ENCODE measurements around the gene SLC35B4.

The SLC35B4 gene

GRCh38 chr7:134330974-134331373, 14.2 kb upstream of the SLC35B4 start (continued):
- no peak for TF ChIP-seq PATZ1 (CRISPR knock-in tag; IDR thresholded peaks at IDR 0.05; ENCODE audit: borderline replicate concordance)
- TF ChIP-seq ARNTL (CRISPR knock-in tag; IDR thresholded peaks at IDR 0.05; ENCODE audit: borderline replicate concordance, low read depth), result no peak
- TF ChIP-seq BACH2 (CRISPR knock-in tag; IDR thresholded peaks at IDR 0.05; ENCODE audit: borderline replicate concordance), result no peak
- TF ChIP-seq CSDC2 (CRISPR knock-in tag; IDR thresholded peaks at IDR 0.05), result no peak
- TF ChIP-seq PPARA (CRISPR knock-in tag; IDR thresholded peaks at IDR 0.05; ENCODE audit: borderline replicate concordance), result no peak
- TF ChIP-seq RARB (CRISPR knock-in tag; IDR thresholded peaks at IDR 0.05), result no peak
- no peak for TF ChIP-seq OSR1 (CRISPR knock-in tag; IDR thresholded peaks at IDR 0.05)
- no peak for TF ChIP-seq CREB5 (CRISPR knock-in tag; IDR thresholded peaks at IDR 0.05; ENCODE audit: low read depth)
- no peak for TF ChIP-seq ZNF8 (CRISPR knock-in tag; IDR thresholded peaks at IDR 0.05)

- ATAC-seq, result no peak
Observed at GRCh38 chr7:134329614-134330346, 13.1 kb upstream of the SLC35B4 start.

GRCh38 chr7:134328900-134329299, 12.2 kb upstream of the SLC35B4 start:
- TF ChIP-seq GLIS3 (CRISPR knock-in tag; IDR thresholded peaks at IDR 0.05) (no peak), ISL1 (CRISPR knock-in tag; IDR thresholded peaks at IDR 0.05) (no peak), PATZ1 (CRISPR knock-in tag; IDR thresholded peaks at IDR 0.05; ENCODE audit: borderline replicate concordance) (no peak), POU6F1 (CRISPR knock-in tag; IDR thresholded peaks at IDR 0.05; ENCODE audit: borderline replicate concordance, low read depth) (no peak), OSR1 (CRISPR knock-in tag; IDR thresholded peaks at IDR 0.05) (no peak), ZFP3 (CRISPR knock-in tag; IDR thresholded peaks at IDR 0.05) (no peak), RARB (CRISPR knock-in tag; IDR thresholded peaks at IDR 0.05) (no peak), ZFP30 (CRISPR knock-in tag; IDR thresholded peaks at IDR 0.05) (no peak), ARNTL (CRISPR knock-in tag; IDR thresholded peaks at IDR 0.05; ENCODE audit: borderline replicate concordance, low read depth) (no peak), SNAI2 (CRISPR knock-in tag; IDR thresholded peaks at IDR 0.05) (no peak), PPARA (CRISPR knock-in tag; IDR thresholded peaks at IDR 0.05; ENCODE audit: borderline replicate concordance) (no peak), BACH2 (CRISPR knock-in tag; IDR thresholded peaks at IDR 0.05; ENCODE audit: borderline replicate concordance) (no peak), ZNF8 (CRISPR knock-in tag; IDR thresholded peaks at IDR 0.05) (no peak), ZNF70 (CRISPR knock-in tag; IDR thresholded peaks at IDR 0.05) (no peak), CSRNP3 (CRISPR knock-in tag; IDR thresholded peaks at IDR 0.05) (no peak), CSDC2 (CRISPR knock-in tag; IDR thresholded peaks at IDR 0.05) (no peak), CREB5 (CRISPR knock-in tag; IDR thresholded peaks at IDR 0.05; ENCODE audit: low read depth) (no peak), ZC3H10 (CRISPR knock-in tag; IDR thresholded peaks at IDR 0.05) (no peak)
- no peak for ATAC-seq

More at GRCh38 chr7:134329614-134330346, 13.1 kb upstream of the SLC35B4 start:
- TF ChIP-seq ISL1 (CRISPR knock-in tag; IDR thresholded peaks at IDR 0.05) (no peak), ARNTL (CRISPR knock-in tag; IDR thresholded peaks at IDR 0.05; ENCODE audit: borderline replicate concordance, low read depth) (no peak), ZC3H10 (CRISPR knock-in tag; IDR thresholded peaks at IDR 0.05) (no peak), ZFP3 (CRISPR knock-in tag; IDR thresholded peaks at IDR 0.05) (no peak), ESRRG (CRISPR knock-in tag; IDR thresholded peaks at IDR 0.05) (no peak), ZNF565 (CRISPR knock-in tag; conservative IDR thresholded peaks at IDR 0.05; ENCODE audit: low read depth) (no peak), PATZ1 (CRISPR knock-in tag; IDR thresholded peaks at IDR 0.05; ENCODE audit: borderline replicate concordance) (no peak), PPARA (CRISPR knock-in tag; IDR thresholded peaks at IDR 0.05; ENCODE audit: borderline replicate concordance) (no peak)

Data from SK-N-SH treated with all-trans-retinoic acid at 6 μM for 48 hours (cell line).